TTC549 (cell line): ENCODE data around the gene RAET1G.
"Not testable (repeated sequence)": the region's sequence is repeated elsewhere in the genome, so short reads cannot be mapped to it uniquely, and the experiment has no call there.

Experiments
- FAIRE-seq: peaks from 2 replicates; lab custom pipeline; 2012; peaks lifted over from hg19 to GRCh38; lab: Jason Lieb, UNC

Gene RAET1G

DNA sequence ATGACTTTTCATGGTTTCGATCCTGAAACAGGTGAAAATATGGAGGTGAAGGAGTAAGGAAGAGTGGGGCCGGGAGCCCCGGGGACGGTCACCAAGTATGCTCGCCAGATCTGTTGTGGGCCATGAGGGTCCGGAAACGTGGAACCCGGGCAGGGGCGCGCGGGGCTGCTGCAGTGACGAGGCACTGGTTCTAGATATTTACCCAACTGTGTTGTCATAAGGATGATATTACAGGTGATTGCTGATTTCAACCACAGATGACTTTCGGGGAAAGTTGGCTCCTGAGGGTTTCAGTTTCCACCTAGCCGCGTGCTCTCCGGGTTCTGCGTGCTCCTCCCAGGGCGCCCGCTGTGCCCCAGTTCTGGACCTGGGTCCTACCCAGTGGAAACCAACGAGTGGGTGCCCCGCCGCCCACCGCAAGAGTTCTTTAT lies 12.2 kb downstream of the RAET1G start:
- no peak for FAIRE-seq

GRCh38 chr6:149909701-149910470 lies 13.0 kb downstream of the RAET1G start:
- no peak for FAIRE-seq

DNA sequence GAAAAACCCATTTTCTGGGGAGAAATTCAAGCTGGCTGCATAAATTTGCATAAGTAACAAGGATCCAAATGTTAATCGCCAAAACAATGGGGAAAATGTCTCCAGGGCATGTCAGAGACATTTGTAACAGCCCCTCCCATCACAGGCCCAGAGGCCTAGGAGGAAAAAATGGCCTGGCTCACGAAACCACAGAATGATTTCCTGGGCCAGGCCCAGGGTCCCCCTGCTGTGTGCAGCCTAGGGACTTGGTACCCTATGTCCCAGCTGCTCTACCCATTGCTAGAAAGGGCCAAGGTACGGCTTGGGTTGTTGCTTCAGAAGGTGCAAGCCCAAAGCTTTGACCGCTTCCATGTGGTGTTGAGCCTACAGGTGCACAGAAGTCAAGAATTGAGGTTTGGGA lies 14.4 kb downstream of the RAET1G start:
- FAIRE-seq: not testable (repeated sequence)

GRCh38 chr6:149907317-149907716 lies 15.6 kb downstream of the RAET1G start:
- no peak for FAIRE-seq

DNA sequence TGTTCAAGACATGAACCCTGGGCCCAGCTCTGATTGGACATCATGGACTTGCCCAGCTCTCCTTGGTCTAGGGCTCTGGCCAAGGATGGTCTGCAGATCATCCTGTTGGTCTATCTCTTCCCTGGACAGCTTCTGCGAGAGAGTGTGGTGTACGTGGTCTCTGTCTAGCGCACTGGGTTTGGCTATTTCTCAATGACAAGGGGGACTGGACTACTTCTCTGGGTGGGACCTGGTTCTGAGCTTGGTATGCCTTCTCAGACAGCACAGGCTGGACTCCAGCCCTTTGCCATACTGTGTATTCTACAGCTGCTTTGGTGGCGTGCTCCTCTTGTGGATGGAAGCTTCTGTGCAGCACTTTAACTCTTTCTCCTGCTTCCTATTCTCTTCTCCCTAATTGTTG lies 16.5 kb downstream of the RAET1G start:
- FAIRE-seq: no peak

GRCh38 chr6:149905911-149906371 lies 17.0 kb downstream of the RAET1G start:
- FAIRE-seq: no peak

DNA sequence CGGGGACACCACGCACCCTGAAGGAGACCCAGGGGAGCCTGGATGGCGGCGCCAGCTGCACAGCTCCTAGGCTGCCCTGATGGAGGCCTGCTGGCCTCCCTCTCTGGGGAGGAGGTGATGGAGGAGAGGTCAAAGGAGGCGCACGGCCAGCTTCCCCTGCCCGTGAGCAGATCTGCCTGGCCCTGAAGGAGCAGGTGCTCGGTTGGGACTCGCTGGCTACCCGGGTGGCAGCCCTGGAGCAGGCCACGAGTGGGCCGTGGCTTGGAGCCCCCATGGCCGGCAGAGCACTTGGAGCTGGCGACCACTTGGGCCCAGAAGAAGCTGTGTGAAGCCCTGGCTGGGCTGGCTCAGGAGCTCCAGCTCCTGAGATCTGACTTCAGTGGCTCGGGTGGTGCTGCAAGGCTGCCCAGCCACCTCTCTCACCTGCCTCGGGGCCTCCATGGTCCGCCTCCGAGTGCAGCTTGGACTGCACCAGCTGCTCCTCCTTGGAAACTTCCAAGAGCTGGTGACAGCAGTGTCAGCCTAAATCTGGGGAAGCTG lies 17.5 kb downstream of the RAET1G start:
- no peak for FAIRE-seq

- FAIRE-seq: no peak
Measured at GRCh38 chr6:149904661-149905370, 18.1 kb downstream of the RAET1G start.

GRCh38 chr6:149903938-149904611 lies 18.8 kb downstream of the RAET1G start:
- FAIRE-seq: no peak

GRCh38 chr6:149901444-149902140 lies 21.3 kb downstream of the RAET1G start:
- no peak for FAIRE-seq

GRCh38 chr6:149900620-149901443 lies 22.1 kb downstream of the RAET1G start:
- FAIRE-seq: no peak

- FAIRE-seq: no peak
Measured at GRCh38 chr6:149899926-149900619, 22.8 kb downstream of the RAET1G start.

DNA sequence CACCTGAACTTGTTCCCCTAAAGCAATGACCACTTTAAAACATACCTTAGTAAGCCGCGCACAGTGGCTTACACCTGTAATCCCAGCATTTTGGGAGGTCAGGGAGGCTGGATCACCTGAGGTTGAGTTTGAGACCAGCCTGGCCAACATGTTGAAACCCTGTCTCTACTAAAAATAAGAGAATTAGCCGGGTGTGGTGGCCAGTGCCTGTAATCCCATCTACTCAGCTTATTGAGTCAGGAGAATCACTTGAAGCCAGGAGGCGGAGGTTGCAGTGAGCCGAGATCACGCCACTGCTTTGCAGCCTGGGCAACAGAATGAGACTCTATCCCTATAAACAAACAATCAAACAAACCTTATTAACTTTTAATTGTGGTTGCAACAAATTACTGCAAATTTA lies 23.4 kb downstream of the RAET1G start:
- no peak for FAIRE-seq

DNA sequence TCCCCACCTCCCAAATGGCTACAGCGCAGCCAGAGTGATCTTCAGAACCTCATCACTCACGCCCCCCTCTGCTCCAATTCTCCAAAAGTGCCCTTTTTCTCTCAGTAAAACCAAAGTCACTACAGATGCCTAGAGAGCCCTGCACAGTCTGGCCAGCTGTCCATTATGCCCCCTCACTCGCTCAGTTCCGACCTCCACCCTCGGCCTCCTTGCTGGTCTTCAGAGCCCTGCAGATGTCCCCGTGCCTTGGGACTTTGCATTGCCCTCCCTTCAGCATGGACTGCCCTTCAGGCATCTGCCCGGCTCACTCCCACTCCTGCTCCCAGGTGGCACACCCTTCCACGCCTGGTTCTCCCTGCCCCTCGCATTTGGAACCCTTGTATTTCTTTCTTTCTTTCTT lies 24.0 kb downstream of the RAET1G start:
- FAIRE-seq: no peak

DNA sequence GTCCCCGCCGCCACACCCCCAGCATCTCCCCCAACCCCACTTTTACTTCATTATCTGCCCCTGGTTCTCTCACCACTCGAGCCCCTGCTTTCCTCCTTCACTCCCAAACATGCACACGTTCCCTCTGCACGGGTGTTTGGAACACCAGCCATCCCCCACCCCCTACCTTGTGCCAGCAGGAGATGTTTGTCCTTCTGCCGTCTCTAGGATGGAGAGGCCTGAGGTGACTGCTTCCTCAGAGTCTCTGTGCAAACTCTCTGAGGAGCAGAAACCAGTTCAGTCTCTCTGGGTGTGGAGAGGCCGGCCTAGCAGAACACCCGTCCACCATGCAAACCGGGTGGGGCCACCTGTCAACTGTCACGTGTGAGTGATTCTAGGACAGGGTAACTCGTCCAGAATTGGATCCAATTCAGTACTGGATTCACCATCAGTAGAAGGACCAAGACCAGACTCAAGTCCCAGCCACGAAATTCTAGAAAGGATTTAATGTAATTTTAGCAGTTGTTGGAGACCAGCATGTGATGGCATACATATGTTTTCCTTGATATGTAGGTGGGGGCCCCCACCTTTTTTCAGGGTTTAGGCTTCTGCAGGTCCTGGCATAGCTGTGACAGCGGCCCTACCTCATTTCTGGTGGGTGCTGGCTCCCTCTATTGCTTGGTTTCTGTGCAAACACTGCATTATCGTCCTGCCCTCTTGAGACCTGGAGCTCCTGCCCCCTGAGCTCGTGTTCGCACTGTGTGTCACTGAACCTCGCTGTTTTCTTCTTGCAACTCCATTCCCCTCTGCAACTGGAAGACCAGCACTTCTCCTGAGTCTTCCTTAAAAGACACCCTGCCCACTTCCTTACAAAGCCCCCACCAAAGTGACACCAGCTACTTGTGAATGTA lies 24.8 kb downstream of the RAET1G start, which contains the start of gene RAET1E:
TSS of gene RAET1E (minus strand) at position 259 of the 890 bp plus-strand sequence. CDS start 7,212 bp downstream, outside the sequence.
- FAIRE-seq: no peak

GRCh38 chr6:149897015-149897697 lies 25.8 kb downstream of the RAET1G start:
- no peak for FAIRE-seq

DNA sequence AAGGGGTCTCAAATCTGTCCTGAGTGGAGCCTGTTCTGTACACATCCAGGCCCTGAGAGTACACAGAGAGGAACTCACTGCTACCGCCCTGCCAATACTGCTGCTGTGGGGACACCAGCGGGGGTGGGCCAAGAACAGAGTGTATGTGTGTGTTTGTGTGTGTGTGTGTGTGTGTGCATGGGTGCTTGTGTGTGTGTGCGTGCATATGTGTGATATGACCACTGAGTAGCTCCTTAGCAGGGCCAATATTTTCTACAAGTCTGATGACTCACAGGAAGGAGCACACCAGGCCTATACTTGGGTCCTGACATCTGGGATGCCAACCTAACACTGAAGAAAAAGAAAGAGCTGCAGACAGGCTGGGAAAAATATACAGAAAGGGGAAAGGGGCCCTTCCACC lies 26.4 kb downstream of the RAET1G start:
- FAIRE-seq: no peak

GRCh38 chr6:149895833-149896271 lies 27.1 kb downstream of the RAET1G start:
- no peak for FAIRE-seq
